ENCODE measurements around the gene ANOS1. TPM values are rescaled to one million over a fixed set of nuclear protein-coding genes. Genes with fewer than 3 reads are reported as not detected.

The ANOS1 gene
- total RNA-seq, 1 donor from 2014 or later = not detected

DNA sequence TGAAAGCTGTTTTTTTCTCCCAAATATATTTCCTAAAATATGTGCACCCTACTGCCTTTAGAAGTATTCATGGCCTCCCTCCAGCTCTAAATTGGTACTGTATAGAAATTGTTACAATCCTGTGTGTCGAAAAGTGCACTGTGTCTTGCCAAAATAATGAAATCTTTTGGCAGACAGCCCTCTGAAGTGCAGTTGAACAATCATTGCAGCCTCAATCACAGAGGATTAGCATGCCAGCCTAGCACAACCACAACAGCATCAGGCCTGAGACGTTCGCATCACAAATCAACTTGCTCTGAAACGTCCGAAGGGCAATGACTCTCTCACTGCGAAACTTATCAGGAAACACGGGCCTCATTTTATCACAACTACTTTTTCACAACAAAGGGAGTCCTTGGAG is 99.0 kb downstream of the ANOS1 start:
- H3K9me3 Mint-ChIP-seq = peaks cover 3% of the 10 kb centered on the region
- intact Hi-C loops (cut with micrococcal nuclease) = no loop called here
- no peak overlapping the region for H3K27ac Mint-ChIP-seq
- no peak for DNase-seq
- no peaks in the 10 kb centered on the region for H3K4me1 Mint-ChIP-seq
- no peaks in the 10 kb centered on the region for H3K27me3 Mint-ChIP-seq
- no peak overlapping the region for H3K4me3 Mint-ChIP-seq
- H3K36me3 Mint-ChIP-seq (ENCODE audit: low read depth) = no peaks in the 10 kb centered on the region

DNA sequence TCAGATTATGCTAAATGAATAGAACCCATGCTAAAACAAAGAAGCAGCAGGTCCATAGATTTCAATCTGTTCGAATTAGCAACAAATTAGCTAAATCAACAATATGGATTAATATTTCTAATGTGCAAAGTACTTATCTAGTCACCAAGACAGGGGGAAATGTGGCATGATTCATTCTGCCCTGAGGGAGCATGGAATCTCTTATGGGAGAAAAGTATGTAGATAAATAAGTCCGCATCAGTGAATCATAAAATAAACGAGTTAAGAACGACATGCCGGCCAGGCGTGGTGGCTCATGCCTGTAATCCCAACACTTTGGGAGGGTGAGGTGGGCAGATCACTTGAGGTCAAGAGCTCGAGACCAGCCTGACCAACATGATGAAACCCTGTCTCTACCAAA is 102.1 kb downstream of the ANOS1 start:
- intact Hi-C loops (cut with micrococcal nuclease) = no loop called here

GRCh38 chrX:8627796-8628195 is 104.1 kb downstream of the ANOS1 start:
- H3K27ac Mint-ChIP-seq = no peak overlapping the region
- no peaks in the 10 kb centered on the region for H3K27me3 Mint-ChIP-seq
- H3K9me3 Mint-ChIP-seq = peaks cover 3% of the 10 kb centered on the region
- H3K4me1 Mint-ChIP-seq = no peaks in the 10 kb centered on the region
- no peak overlapping the region for H3K4me3 Mint-ChIP-seq
- DNase-seq = no peak
- intact Hi-C loops (cut with micrococcal nuclease) = no loop called here
- no peaks in the 10 kb centered on the region for H3K36me3 Mint-ChIP-seq (ENCODE audit: low read depth)

More for the DNA sequence above, 102.1 kb downstream of the ANOS1 start:
- Mint-ChIP-seq H3K9me3 (peaks cover 3% of the 10 kb centered on the region), H3K36me3 (ENCODE audit: low read depth) (no peaks in the 10 kb centered on the region), H3K4me1 (no peaks in the 10 kb centered on the region), H3K4me3 (no peak overlapping the region), H3K27me3 (no peaks in the 10 kb centered on the region), H3K27ac (no peak overlapping the region)
- DNase-seq = no peak

DNA sequence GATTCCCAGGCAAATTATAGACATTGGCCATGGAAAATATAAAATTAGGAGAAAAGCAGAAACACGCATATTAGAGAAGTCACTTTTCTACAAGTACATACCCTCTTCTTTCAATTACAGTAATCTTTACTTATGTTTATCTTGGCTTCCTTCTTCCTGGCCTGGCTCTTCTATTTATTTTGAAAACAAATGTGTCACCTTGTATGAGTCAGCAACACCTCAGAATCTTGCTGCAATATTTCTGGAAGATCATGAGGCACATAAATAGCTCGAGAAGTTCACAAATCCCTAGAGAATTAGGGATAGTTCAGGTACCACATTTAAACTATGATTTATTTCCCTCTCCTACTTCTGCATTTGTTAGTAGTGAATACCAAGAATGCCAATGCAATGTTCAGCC is 124.6 kb downstream of the ANOS1 start:
- Mint-ChIP-seq H3K9me3 (no peaks in the 10 kb centered on the region), H3K4me1 (no peaks in the 10 kb centered on the region), H3K27ac (no peak overlapping the region), H3K36me3 (ENCODE audit: low read depth) (no peaks in the 10 kb centered on the region), H3K27me3 (no peaks in the 10 kb centered on the region), H3K4me3 (no peak overlapping the region)
- DNase-seq = no peak
- intact Hi-C loops (cut with micrococcal nuclease) = no loop called here

GRCh38 chrX:8604131-8604530 is 127.8 kb downstream of the ANOS1 start:
- no peaks in the 10 kb centered on the region for H3K36me3 Mint-ChIP-seq (ENCODE audit: low read depth)
- no peak overlapping the region for H3K27ac Mint-ChIP-seq
- H3K9me3 Mint-ChIP-seq = no peaks in the 10 kb centered on the region
- no peak overlapping the region for H3K4me3 Mint-ChIP-seq
- intact Hi-C loops (cut with micrococcal nuclease) = no loop called here
- no peaks in the 10 kb centered on the region for H3K27me3 Mint-ChIP-seq
- DNase-seq = no peak
- no peaks in the 10 kb centered on the region for H3K4me1 Mint-ChIP-seq

GRCh38 chrX:8591501-8591900 is 140.4 kb downstream of the ANOS1 start:
- no peaks in the 10 kb centered on the region for H3K4me1 Mint-ChIP-seq
- DNase-seq = no peak
- H3K27ac Mint-ChIP-seq = no peak overlapping the region
- H3K9me3 Mint-ChIP-seq = no peaks in the 10 kb centered on the region
- H3K27me3 Mint-ChIP-seq = no peaks in the 10 kb centered on the region
- H3K4me3 Mint-ChIP-seq = no peak overlapping the region
- no peaks in the 10 kb centered on the region for H3K36me3 Mint-ChIP-seq (ENCODE audit: low read depth)
- intact Hi-C loops (cut with micrococcal nuclease) = no loop called here

DNA sequence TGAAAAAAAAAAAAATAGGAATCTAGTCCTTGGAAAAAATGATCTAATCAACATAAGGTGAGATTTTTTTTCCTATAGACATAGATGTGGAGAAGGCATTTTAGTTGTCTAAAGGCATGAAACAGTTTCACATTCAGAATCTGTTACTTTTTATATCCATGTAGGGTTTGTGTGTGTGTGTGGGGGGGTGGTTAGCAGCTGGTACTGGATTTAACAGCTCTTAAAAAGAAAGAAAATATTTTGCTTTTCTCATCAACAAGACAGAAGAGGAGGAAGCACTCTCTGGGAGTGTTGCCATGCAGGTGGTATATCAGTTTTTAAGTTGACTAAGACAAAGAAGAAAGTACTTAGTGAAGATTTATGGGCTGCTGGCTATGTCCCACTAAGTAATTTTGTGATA is 145.0 kb downstream of the ANOS1 start:
- intact Hi-C loops (cut with micrococcal nuclease) = no loop called here
- no peak overlapping the region for H3K27ac Mint-ChIP-seq
- H3K4me3 Mint-ChIP-seq = no peak overlapping the region
- no peaks in the 10 kb centered on the region for H3K4me1 Mint-ChIP-seq
- H3K9me3 Mint-ChIP-seq = no peaks in the 10 kb centered on the region
- H3K36me3 Mint-ChIP-seq (ENCODE audit: low read depth) = no peaks in the 10 kb centered on the region
- no peaks in the 10 kb centered on the region for H3K27me3 Mint-ChIP-seq
- DNase-seq = no peak

DNA sequence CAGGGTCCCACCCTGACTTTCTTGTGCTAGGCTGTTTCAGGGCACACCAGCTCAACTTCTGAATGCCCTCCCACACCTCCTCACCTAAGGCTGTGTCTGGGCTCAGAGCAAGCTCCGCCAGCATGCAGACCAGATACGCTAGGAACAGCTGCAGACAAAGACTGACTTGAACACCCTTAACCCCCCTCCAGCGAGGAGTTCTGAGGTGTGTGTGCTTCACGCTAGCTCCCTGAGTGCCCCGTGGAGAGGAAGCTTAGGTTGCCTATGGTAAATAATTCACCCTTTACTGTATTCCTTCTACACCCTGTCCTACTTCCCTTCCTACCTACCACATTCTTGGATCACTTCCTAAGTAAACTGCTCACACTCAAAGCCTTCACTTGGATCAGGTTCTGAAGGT is 152.3 kb downstream of the ANOS1 start:
- DNase-seq = no peak
- H3K9me3 Mint-ChIP-seq = no peaks in the 10 kb centered on the region
- no peaks in the 10 kb centered on the region for H3K36me3 Mint-ChIP-seq (ENCODE audit: low read depth)
- no peaks in the 10 kb centered on the region for H3K27me3 Mint-ChIP-seq
- intact Hi-C loops (cut with micrococcal nuclease) = no loop called here
- no peak overlapping the region for H3K4me3 Mint-ChIP-seq
- no peaks in the 10 kb centered on the region for H3K4me1 Mint-ChIP-seq
- no peak overlapping the region for H3K27ac Mint-ChIP-seq

DNA sequence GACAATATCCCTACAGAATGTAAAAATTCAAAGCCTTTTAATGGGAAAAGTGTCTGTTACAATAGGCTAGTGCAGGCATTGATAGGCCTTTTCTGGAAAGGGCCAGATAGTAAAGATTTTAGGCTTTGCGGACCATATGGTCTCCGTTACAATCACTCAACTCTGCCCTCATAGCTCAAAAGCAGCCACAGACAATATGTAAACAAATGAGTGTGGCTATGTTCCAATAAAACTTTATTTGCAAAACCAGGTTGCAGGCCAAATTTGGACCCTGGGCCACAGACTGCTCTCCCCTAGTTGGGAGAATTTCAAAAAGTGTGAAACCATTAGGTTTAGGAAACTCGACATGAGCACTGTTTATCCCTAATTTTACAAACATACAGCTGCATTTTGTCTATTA is 155.1 kb downstream of the ANOS1 start:
- Mint-ChIP-seq H3K36me3 (ENCODE audit: low read depth) (no peaks in the 10 kb centered on the region), H3K27ac (no peak overlapping the region), H3K4me3 (no peak overlapping the region), H3K27me3 (no peaks in the 10 kb centered on the region), H3K4me1 (no peaks in the 10 kb centered on the region), H3K9me3 (no peaks in the 10 kb centered on the region)
- no peak for DNase-seq
- intact Hi-C loops (cut with micrococcal nuclease) = no loop called here

- intact Hi-C loops (cut with micrococcal nuclease) = no loop called here
- no peak for DNase-seq
These were observed 166.2 kb downstream of the ANOS1 start for GRCh38 chrX:8565729-8566128.

DNA sequence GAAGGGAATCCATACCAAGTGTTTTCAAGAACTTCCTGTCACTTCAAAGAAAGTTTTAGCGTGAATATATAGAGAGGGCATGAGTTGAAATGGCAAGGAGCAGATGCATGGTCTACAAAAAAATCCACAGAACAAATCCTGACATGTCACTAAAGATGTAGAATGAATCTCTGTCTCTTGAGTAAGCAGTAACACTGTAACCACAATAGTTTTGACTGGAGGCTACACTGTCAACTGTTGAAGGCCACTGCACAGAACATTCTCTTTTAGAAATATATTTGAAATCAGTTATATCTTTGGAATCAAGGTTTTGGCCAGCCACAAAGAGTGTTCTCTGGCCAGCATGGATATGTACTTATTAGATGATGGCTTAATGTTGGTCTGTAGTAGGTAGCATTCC is 183.5 kb downstream of the ANOS1 start:
- Mint-ChIP-seq H3K27ac (no peak overlapping the region), H3K27me3 (no peaks in the 10 kb centered on the region), H3K4me1 (no peaks in the 10 kb centered on the region), H3K9me3 (no peaks in the 10 kb centered on the region), H3K4me3 (no peak overlapping the region), H3K36me3 (ENCODE audit: low read depth) (no peaks in the 10 kb centered on the region)
- no peak for DNase-seq
- intact Hi-C loops (cut with micrococcal nuclease) = no loop called here

More at GRCh38 chrX:8565729-8566128, 166.2 kb downstream of the ANOS1 start:
- Mint-ChIP-seq H3K4me3 (no peak overlapping the region), H3K27me3 (no peaks in the 10 kb centered on the region), H3K36me3 (ENCODE audit: low read depth) (no peaks in the 10 kb centered on the region), H3K9me3 (no peaks in the 10 kb centered on the region), H3K27ac (no peak overlapping the region), H3K4me1 (no peaks in the 10 kb centered on the region)

- H3K27me3 Mint-ChIP-seq = no peaks in the 10 kb centered on the region
- H3K9me3 Mint-ChIP-seq = no peaks in the 10 kb centered on the region
- H3K4me3 Mint-ChIP-seq = no peak overlapping the region
- no peaks in the 10 kb centered on the region for H3K4me1 Mint-ChIP-seq
- intact Hi-C loops (cut with micrococcal nuclease) = no loop called here
- H3K36me3 Mint-ChIP-seq (ENCODE audit: low read depth) = no peaks in the 10 kb centered on the region
- no peak for DNase-seq
- no peak overlapping the region for H3K27ac Mint-ChIP-seq
These were observed 185.2 kb downstream of the ANOS1 start for GRCh38 chrX:8546715-8547114.

GRCh38 chrX:8520791-8521190 is 211.1 kb downstream of the ANOS1 start:
- no peak overlapping the region for H3K27ac Mint-ChIP-seq
- intact Hi-C loops (cut with micrococcal nuclease) = no loop called here
- no peaks in the 10 kb centered on the region for H3K4me1 Mint-ChIP-seq
- no peak overlapping the region for H3K4me3 Mint-ChIP-seq
- no peaks in the 10 kb centered on the region for H3K36me3 Mint-ChIP-seq (ENCODE audit: low read depth)
- no peak for DNase-seq
- H3K9me3 Mint-ChIP-seq = no peaks in the 10 kb centered on the region
- H3K27me3 Mint-ChIP-seq = no peaks in the 10 kb centered on the region

- no peak for DNase-seq
- H3K27ac Mint-ChIP-seq = no peak overlapping the region
- H3K36me3 Mint-ChIP-seq (ENCODE audit: low read depth) = no peaks in the 10 kb centered on the region
- no peak overlapping the region for H3K4me3 Mint-ChIP-seq
- intact Hi-C loops (cut with micrococcal nuclease) = no loop called here
- no peaks in the 10 kb centered on the region for H3K27me3 Mint-ChIP-seq
- peaks cover under 1% of the 10 kb centered on the region for H3K9me3 Mint-ChIP-seq
- H3K4me1 Mint-ChIP-seq = no peaks in the 10 kb centered on the region
These were observed 211.8 kb downstream of the ANOS1 start for GRCh38 chrX:8520178-8520577.

DNA sequence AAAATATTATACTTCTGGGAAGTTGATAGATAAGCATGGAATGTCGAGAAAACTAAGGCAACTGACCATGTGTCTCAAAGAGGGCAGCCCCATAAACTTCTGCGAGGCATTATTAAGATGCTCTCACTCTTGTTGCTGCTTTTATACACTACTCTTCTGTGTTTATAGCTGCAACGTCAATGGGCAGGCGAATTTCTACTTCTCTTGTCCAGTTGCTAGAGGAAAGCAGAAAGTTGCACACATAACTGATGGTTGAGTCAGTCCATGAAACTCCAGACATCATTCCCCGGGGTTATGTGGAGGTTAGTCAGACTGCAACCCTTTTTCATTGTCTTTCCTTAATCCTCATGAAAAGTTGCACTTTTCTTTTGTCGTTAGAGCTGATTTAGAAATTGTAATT is 227.5 kb downstream of the ANOS1 start:
- H3K4me3 Mint-ChIP-seq = no peak overlapping the region
- DNase-seq = no peak
- no peaks in the 10 kb centered on the region for H3K27me3 Mint-ChIP-seq
- intact Hi-C loops (cut with micrococcal nuclease) = no loop called here
- no peaks in the 10 kb centered on the region for H3K4me1 Mint-ChIP-seq
- no peaks in the 10 kb centered on the region for H3K9me3 Mint-ChIP-seq
- no peaks in the 10 kb centered on the region for H3K36me3 Mint-ChIP-seq (ENCODE audit: low read depth)
- H3K27ac Mint-ChIP-seq = no peak overlapping the region

All from activated CD4-positive, alpha-beta T cell treated with anti-CD3 and anti-CD28 coated beads, Interleukin-2, amount 10 ng/mL, durations not matched to agents 24 days and 14 days (primary cell).